Esophagus muscularis mucosa (tissue), 4 donors: ENCODE measurements around the gene RPSA. TPM values are rescaled to one million over a fixed set of nuclear protein-coding genes. Genes with fewer than 3 reads are reported as not detected.

Experiments
- DNase-seq: peaks from one replicate; pipeline ENCODE4 v3.0.0-alpha.2; 2017; ENCODE audit errors: extremely low spot score
- H3K27ac ChIP-seq, 4 donors: fragments of 200-600 bp; sonication (generic); replicated peaks in 1 of 4; 1 replicate in 3 of 4; 2 replicates in 1 of 4; pipeline ENCODE4 v1.5.1; 2016 to 2019; ENCODE audit warnings: mild to moderate bottlenecking in 1 of 4
- H3K27me3 ChIP-seq, 4 donors: fragments of 200-600 bp; sonication (generic); one replicate each; pipeline versions ENCODE4 v1.5.1 to v1.6.0; 2016 to 2019
- H3K36me3 ChIP-seq, 4 donors: fragments of 200-600 bp; sonication (generic); one replicate each; pipeline ENCODE4 v1.5.1; 2016 to 2019
- H3K4me1 ChIP-seq, 4 donors: fragments of 200-600 bp; sonication (generic); one replicate each; pipeline ENCODE4 v1.5.1; 2016 to 2019
- H3K4me3 ChIP-seq, 4 donors: fragments of 200-600 bp; sonication (generic); 1 replicate in 2 of 4; 2 replicates in 2 of 4; pipeline ENCODE4 v1.5.1; 2016 to 2019; ENCODE audit warnings: mild to moderate bottlenecking in 4 of 4, moderate library complexity in 1 of 4
- H3K9me3 ChIP-seq, 4 donors: fragments of 200-600 bp; sonication (generic); 1 replicate in 3 of 4; 2 replicates in 1 of 4; pipeline ENCODE4 v1.5.1; 2016 to 2019
- CTCF ChIP-seq, 3 experiments: fragments of 200-600 bp in 2 of 3; fragments of 450-650 bp in 1 of 3; sonication (generic) in 2 of 3; IDR thresholded peaks; one replicate each; pipeline ENCODE4 v1.5.1; 2017 to 2019; ENCODE audit warnings: antibody characterized with exemption in 3 of 3, mild to moderate bottlenecking in 2 of 3, moderate library complexity in 1 of 3
- EP300 ChIP-seq: sonication (generic); formaldehyde crosslinking; IDR thresholded peaks from one replicate; pipeline ENCODE4 v1.6.1; 2017; ENCODE audit warnings: antibody characterized with exemption
- POLR2A ChIP-seq: fragments of 450-650 bp; IDR thresholded peaks from one replicate; pipeline ENCODE4 v1.6.1; 2017; ENCODE audit warnings: antibody characterized with exemption, moderate library complexity, mild to moderate bottlenecking, low read depth
- POLR2AphosphoS5 ChIP-seq, 2 donors: sonication (generic); formaldehyde crosslinking; IDR thresholded peaks; one replicate each; pipeline ENCODE4 v1.6.1; 2017; ENCODE audit warnings: antibody characterized with exemption in 2 of 2
- WGBS: methylation state at CpG from one replicate; pipeline ENCODE4 v1.1.5; 2018; 5-methylcytosine and 5-hydroxymethylcytosine counted together
- intact Hi-C: fragments of 100-400 bp; cut with DNase I; formaldehyde crosslinking; loops from one replicate; pipeline ENCODE4 v1.15.1; 2023
- total RNA-seq, 4 donors: library from RNA; depleted of rRNA; stranded (reverse); fragments of >200 nt; gene quantifications; one replicate each; pipeline versions ENCODE4 v1.1.0 to v1.2.1, GENCODE V29; 2016

RPSA gene
- total RNA-seq, 4 donors from 2014 or later: 720 to 1,054 (median 915) TPM

- no peak for DNase-seq
- Histone ChIP-seq H3K36me3 (no peaks in the 10 kb centered on the region), H3K4me3 (no peak overlapping the region), H3K9me3 (no peaks in the 10 kb centered on the region), H3K4me1 (peaks cover 0 to 4% (median 0%) of the 10 kb centered on the region in 4 donors), H3K27ac (no peak overlapping the region), H3K27me3 (peaks cover 0 to 11% (median 0%) of the 10 kb centered on the region in 4 donors)
- intact Hi-C loops: no loop called here
- TF ChIP-seq POLR2AphosphoS5 (IDR thresholded peaks at IDR 0.05): no peak
- no peak for TF ChIP-seq EP300
- no peak for TF ChIP-seq POLR2A
- TF ChIP-seq CTCF (IDR thresholded peaks at IDR 0.05): no peak
- 77% methylated on average over 1 of the region's 1 CpG for WGBS
Measured at GRCh38 chr3:39427506-39427905, 21.0 kb downstream of the RPSA start.

GRCh38 chr3:39428745-39429201, 22.3 kb downstream of the RPSA start:
- intact Hi-C loops: no loop called here

GRCh38 chr3:39429466-39429865, 22.9 kb downstream of the RPSA start:
- peak overlapping the region in 1 of 4 donors; percentile 48 for H3K27ac ChIP-seq
- no peak for TF ChIP-seq CTCF (IDR thresholded peaks at IDR 0.05)
- peaks cover 0 to 8% (median 6%) of the 10 kb centered on the region in 4 donors for H3K4me1 ChIP-seq
- intact Hi-C loops: no loop called here
- 92% methylated on average over 11 of the region's 11 CpGs for WGBS
- no peak for DNase-seq
- no peak overlapping the region for H3K4me3 ChIP-seq
- H3K9me3 ChIP-seq: no peaks in the 10 kb centered on the region
- H3K27me3 ChIP-seq: peaks cover 0 to 11% (median 0%) of the 10 kb centered on the region in 4 donors
- H3K36me3 ChIP-seq: no peaks in the 10 kb centered on the region

More at GRCh38 chr3:39428745-39429201, 22.3 kb downstream of the RPSA start:
- Histone ChIP-seq H3K36me3 (no peaks in the 10 kb centered on the region), H3K27me3 (peaks cover 0 to 11% (median 0%) of the 10 kb centered on the region in 4 donors), H3K27ac (peak overlapping the region in 2 of 4 donors; percentile 30 to 48), H3K4me3 (no peak overlapping the region), H3K9me3 (no peaks in the 10 kb centered on the region), H3K4me1 (peaks cover 0 to 8% (median 6%) of the 10 kb centered on the region in 4 donors)
- TF ChIP-seq POLR2AphosphoS5 (IDR thresholded peaks at IDR 0.05) (peak in 1 of 2 donors; percentile 11), CTCF (IDR thresholded peaks at IDR 0.05) (no peak), POLR2A (no peak)
- 48% methylated on average over 18 of the region's 22 CpGs for WGBS
- DNase-seq: no peak

DNA sequence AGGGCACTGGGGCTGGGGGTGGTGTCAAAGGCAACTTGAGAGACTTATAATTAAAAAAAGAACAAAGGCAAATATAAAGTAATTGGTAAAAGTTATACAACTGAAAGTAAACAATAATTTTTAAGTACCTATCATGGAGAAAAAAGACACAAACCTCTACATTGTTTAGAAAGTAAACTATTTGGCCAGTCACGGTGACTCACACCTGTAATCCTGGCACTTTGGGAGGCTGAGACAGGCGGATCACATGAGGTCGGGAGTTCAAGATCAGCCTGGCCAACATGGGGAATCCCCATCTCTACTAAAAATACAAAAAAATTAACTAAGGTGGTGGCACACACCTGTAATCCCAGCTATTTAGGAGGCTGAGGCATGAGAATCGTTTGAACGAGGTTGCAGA, 25.8 kb downstream of the RPSA start:
- WGBS: 92% methylated on average over 5 of the region's 5 CpGs
- intact Hi-C loops: no loop called here
- Histone ChIP-seq H3K27me3 (peaks cover 0 to 11% (median 0%) of the 10 kb centered on the region in 4 donors), H3K36me3 (no peaks in the 10 kb centered on the region), H3K4me3 (no peak overlapping the region), H3K4me1 (peaks cover 0 to 8% (median 6%) of the 10 kb centered on the region in 4 donors), H3K27ac (no peak overlapping the region), H3K9me3 (no peaks in the 10 kb centered on the region)
- TF ChIP-seq EP300: no peak
- no peak for TF ChIP-seq CTCF (IDR thresholded peaks at IDR 0.05)
- no peak for TF ChIP-seq POLR2AphosphoS5 (IDR thresholded peaks at IDR 0.05)
- no peak for DNase-seq

DNA sequence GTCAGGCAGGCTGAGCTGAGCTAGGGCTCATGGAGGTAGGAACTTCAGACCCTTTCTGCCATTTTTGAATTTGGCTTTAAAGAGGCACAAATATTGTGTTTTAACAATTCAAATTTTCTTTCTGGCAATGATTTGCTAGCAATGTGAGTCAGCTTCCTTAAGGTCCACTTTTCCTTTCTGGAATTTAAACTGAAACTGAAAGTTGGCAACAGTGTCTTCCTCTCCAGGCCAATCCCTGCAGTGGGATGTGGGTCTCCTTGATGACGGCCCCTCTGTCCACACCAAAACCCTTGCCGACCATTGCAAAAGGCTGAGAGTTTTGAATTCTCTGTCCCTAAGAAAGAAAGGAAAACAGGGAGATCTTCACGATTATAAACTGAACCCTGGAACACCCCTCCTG, 27.1 kb downstream of the RPSA start:
- intact Hi-C loops: no loop called here

More for the DNA sequence above, 27.1 kb downstream of the RPSA start:
- DNase-seq: no peak
- 76% methylated on average over 3 of the region's 3 CpGs for WGBS
- no peaks in the 10 kb centered on the region for H3K9me3 ChIP-seq
- no peaks in the 10 kb centered on the region for H3K36me3 ChIP-seq
- H3K27ac ChIP-seq: peak overlapping the region in 2 of 4 donors; percentile 42 to 45
- peaks cover 0 to 11% (median 0%) of the 10 kb centered on the region in 4 donors for H3K27me3 ChIP-seq
- no peak overlapping the region for H3K4me3 ChIP-seq
- H3K4me1 ChIP-seq: peaks cover 0 to 8% (median 6%) of the 10 kb centered on the region in 4 donors
- TF ChIP-seq POLR2AphosphoS5 (IDR thresholded peaks at IDR 0.05) (no peak), CTCF (IDR thresholded peaks at IDR 0.05) (no peak), EP300 (no peak), POLR2A (no peak)
